HL-60 (cell line): ENCODE data around the gene ADAM33.

Experiments used
- POLR2AphosphoS5 ChIP-seq: IDR thresholded peaks from 2 replicates; pipeline ENCODE4 v1.6.1; 2012; ENCODE audit warnings: low read depth
- TF ChIP-seq, protein P1 (sequence below): IDR thresholded peaks from one replicate; pipeline ENCODE4 v1.5.1; 2011; ENCODE audit warnings: low read length, control low read depth, inconsistent platforms; ENCODE audit not compliant: insufficient read depth
- TF ChIP-seq, protein P2 (sequence below): IDR thresholded peaks from 2 replicates; pipeline ENCODE4 v1.6.1; 2012; ENCODE audit warnings: low read depth; ENCODE audit not compliant: insufficient replicate concordance

DNA sequence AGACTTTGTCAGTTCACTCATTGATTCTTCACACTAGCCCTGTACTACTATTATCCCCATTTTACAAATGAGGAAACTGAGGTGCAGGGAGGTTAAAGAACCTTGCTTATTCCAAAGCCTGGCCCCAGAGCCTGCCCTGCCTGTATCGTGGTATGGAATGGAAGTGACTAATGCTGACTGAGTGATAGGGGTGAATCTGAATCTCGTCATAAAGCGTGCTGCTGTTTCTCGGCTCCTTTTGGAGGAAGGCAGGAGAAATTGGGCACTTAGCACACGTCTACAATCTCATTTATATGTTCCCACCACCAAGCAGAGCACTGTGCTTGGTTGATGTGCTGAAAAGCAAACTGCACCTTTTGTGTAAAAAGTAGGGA, 35.8 kb downstream of the ADAM33 start:
- TF ChIP-seq, protein P1, sequence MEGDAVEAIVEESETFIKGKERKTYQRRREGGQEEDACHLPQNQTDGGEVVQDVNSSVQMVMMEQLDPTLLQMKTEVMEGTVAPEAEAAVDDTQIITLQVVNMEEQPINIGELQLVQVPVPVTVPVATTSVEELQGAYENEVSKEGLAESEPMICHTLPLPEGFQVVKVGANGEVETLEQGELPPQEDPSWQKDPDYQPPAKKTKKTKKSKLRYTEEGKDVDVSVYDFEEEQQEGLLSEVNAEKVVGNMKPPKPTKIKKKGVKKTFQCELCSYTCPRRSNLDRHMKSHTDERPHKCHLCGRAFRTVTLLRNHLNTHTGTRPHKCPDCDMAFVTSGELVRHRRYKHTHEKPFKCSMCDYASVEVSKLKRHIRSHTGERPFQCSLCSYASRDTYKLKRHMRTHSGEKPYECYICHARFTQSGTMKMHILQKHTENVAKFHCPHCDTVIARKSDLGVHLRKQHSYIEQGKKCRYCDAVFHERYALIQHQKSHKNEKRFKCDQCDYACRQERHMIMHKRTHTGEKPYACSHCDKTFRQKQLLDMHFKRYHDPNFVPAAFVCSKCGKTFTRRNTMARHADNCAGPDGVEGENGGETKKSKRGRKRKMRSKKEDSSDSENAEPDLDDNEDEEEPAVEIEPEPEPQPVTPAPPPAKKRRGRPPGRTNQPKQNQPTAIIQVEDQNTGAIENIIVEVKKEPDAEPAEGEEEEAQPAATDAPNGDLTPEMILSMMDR, result no peak
- TF ChIP-seq, protein P2, sequence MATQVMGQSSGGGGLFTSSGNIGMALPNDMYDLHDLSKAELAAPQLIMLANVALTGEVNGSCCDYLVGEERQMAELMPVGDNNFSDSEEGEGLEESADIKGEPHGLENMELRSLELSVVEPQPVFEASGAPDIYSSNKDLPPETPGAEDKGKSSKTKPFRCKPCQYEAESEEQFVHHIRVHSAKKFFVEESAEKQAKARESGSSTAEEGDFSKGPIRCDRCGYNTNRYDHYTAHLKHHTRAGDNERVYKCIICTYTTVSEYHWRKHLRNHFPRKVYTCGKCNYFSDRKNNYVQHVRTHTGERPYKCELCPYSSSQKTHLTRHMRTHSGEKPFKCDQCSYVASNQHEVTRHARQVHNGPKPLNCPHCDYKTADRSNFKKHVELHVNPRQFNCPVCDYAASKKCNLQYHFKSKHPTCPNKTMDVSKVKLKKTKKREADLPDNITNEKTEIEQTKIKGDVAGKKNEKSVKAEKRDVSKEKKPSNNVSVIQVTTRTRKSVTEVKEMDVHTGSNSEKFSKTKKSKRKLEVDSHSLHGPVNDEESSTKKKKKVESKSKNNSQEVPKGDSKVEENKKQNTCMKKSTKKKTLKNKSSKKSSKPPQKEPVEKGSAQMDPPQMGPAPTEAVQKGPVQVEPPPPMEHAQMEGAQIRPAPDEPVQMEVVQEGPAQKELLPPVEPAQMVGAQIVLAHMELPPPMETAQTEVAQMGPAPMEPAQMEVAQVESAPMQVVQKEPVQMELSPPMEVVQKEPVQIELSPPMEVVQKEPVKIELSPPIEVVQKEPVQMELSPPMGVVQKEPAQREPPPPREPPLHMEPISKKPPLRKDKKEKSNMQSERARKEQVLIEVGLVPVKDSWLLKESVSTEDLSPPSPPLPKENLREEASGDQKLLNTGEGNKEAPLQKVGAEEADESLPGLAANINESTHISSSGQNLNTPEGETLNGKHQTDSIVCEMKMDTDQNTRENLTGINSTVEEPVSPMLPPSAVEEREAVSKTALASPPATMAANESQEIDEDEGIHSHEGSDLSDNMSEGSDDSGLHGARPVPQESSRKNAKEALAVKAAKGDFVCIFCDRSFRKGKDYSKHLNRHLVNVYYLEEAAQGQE, result no peak
- no peak for TF ChIP-seq POLR2AphosphoS5
